GM21825 (cell line): ENCODE measurements around the gene PLXND1.

Experiments
- ATAC-seq: cut with Tn5 transposase; IDR thresholded peaks from one replicate; pipeline ENCODE4 v1.9.1; 2021; ENCODE audit warnings: mild to moderate bottlenecking, moderate library complexity; ENCODE audit not compliant: unreplicated experiment

PLXND1 gene

GRCh38 chr3:129513705-129514104, 92.8 kb downstream of the PLXND1 start:
- ATAC-seq, result no peak

DNA sequence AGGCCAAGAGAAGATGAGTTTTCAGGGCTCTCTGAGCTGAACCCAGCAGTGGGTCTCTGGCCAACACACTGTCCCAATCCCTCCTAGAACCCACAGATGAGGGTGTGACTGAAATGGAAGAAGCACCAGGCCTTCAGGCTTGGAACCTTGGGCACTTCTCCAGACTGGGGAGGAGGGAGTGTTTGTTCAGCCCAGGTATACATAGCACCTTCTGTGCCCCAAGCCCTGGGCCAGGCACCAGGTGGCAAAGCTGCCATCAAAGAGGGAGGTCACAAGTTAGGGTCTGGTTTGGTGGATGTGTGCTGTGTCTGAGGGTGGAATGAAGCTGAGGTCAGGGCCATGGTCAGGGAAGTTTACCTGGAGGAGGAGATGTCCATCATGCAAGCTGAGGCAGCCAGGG, 93.9 kb downstream of the PLXND1 start:
- ATAC-seq, result no peak

DNA sequence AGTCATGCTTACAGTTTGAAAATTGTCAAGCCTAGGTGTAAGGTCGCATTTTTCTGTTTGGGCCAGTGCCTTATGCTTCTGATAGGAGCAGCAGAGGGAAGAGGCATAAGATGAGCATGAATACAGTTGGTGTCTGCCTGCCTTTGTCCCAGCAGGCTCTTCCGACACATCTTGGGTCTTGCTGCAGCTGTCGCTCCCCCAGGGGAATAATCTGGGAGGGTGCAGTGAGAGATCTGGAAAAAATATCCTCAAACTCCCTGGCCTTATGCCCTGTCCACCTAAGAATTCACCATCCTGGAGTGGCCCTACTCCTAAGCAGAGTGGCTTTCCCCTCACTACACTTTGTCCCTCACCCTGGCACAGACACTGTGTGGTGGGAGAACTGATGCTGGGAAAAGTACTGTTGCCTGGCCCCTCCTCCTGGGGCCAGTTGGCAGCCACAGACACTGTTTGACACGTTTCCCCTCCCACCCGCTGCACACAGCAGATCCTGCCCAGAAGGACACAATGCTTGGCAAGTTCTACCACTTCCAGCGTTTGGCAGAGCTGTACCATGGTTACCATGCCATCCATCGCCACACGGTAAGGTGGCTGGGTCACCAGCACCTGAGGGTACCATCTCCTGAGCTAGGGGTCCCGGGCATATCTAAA, 99.2 kb downstream of the PLXND1 start:
- no peak for ATAC-seq

GRCh38 chr3:129506231-129506742, 100.2 kb downstream of the PLXND1 start:
- no peak for ATAC-seq

DNA sequence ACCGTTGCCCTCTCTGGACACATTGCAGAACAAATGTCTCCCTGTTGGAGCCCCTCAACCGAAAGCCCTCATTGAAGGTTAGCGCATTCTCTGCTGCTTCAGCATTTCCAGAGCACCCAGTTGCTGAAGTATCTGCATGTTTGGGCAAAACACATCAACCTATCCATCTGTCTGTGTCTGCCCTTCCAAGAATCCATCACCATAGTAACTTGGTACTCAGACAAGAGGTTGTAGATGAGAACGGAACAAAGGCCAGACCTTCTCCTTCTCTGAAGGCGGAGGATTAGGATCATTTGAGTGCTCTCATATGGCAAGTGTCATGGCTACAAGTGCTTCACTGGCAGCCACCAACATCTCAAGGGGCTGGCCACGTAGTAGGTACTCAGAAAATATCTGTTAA, 101.1 kb downstream of the PLXND1 start:
- ATAC-seq, result no peak
